Measurements from ENCODE around the gene FN3KRP. TPM values are rescaled to one million over a fixed set of nuclear protein-coding genes. Genes with fewer than 3 reads are reported as not detected.

FN3KRP gene
- total and polyA plus RNA-seq, 3 donors from 2014 or later: 26.9 to 30.2 (median 29.3) TPM

DNA sequence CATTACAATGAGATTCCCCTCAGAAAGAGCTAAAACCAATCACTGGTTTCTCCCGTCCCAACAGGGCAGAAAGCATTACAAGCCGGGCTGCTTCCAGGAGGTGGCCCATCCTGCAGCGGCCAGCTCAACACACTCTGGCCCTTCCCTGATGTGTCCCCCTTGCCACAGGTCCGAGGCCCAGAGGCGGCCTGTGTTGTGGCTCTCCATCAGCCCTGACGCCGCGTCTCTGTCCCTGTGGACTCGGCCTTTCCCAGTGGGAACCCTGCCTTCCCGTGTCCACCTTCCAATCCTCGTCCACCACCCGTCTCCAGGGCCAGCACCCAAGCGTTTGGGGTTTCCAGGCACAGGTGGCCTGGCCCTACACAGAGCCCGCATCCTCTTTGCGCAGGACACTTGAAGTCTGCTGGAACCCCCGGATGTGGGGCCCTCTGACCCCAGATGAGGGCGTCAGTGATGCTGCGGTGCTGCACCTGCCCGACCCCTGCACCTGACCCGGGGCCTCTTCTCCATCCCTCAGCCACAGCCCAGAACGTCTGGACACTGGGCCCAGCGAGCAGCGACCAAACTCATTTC, 39.1 kb upstream of the FN3KRP start:
- no peak for TF ChIP-seq POLR2A (IDR thresholded peaks at IDR 0.05)
- TF ChIP-seq, protein P1, sequence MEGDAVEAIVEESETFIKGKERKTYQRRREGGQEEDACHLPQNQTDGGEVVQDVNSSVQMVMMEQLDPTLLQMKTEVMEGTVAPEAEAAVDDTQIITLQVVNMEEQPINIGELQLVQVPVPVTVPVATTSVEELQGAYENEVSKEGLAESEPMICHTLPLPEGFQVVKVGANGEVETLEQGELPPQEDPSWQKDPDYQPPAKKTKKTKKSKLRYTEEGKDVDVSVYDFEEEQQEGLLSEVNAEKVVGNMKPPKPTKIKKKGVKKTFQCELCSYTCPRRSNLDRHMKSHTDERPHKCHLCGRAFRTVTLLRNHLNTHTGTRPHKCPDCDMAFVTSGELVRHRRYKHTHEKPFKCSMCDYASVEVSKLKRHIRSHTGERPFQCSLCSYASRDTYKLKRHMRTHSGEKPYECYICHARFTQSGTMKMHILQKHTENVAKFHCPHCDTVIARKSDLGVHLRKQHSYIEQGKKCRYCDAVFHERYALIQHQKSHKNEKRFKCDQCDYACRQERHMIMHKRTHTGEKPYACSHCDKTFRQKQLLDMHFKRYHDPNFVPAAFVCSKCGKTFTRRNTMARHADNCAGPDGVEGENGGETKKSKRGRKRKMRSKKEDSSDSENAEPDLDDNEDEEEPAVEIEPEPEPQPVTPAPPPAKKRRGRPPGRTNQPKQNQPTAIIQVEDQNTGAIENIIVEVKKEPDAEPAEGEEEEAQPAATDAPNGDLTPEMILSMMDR (IDR thresholded peaks at IDR 0.05): no peak
- no peak for DNase-seq
- no peaks in the 10 kb centered on the region for H3K9me3 ChIP-seq
- no peak overlapping the region for H3K27ac ChIP-seq
- H3K36me3 ChIP-seq (ENCODE audit: low read depth, missing control alignments): no peaks in the 10 kb centered on the region
- 87 to 90% methylated on average over 23 of the region's 23 CpGs for whole genome bisulfite sequencing, 2 donors
- no peaks in the 10 kb centered on the region for H3K27me3 ChIP-seq
- no peak overlapping the region for H3K4me3 ChIP-seq
- intact Hi-C loops (cut with DNase I; ENCODE audit: low total_unique reads): no loop called here
- H3K4me1 ChIP-seq: no peaks in the 10 kb centered on the region

DNA sequence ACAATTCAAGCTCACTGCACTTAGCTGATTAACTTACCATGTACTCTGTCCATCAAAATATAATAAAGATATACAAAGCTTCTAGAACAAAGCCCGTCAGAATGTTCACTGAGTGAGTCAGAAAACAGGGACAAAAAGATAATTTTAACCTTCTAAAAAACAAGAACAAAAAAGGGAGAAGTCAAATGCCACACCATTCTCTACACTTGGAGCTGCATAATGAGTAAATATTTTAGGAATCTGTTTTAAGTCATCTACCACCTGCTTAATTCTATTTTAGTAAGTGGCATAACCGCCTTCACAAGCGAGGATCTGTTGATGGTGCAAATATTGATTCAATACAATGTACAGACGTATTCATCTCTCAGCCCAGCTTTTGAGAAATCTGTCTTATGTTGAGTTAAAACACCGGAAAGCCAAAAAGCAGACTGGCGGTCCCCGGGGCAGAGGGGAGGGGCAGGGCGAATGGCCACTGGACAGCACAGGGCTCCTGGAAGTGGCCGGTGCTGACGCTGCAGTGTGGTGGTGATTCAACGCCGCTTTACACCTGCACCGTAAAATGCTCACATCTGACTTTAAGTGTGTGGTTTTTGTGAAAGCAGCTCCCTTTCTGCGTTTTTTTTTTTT, 38.1 kb upstream of the FN3KRP start:
- Histone ChIP-seq H3K27me3 (no peaks in the 10 kb centered on the region), H3K27ac (no peak overlapping the region), H3K4me3 (no peak overlapping the region), H3K4me1 (no peaks in the 10 kb centered on the region), H3K9me3 (no peaks in the 10 kb centered on the region), H3K36me3 (ENCODE audit: low read depth, missing control alignments) (no peaks in the 10 kb centered on the region)
- TF ChIP-seq, protein P1 (IDR thresholded peaks at IDR 0.05): no peak
- TF ChIP-seq POLR2A (IDR thresholded peaks at IDR 0.05): no peak
- intact Hi-C loops (cut with DNase I; ENCODE audit: low total_unique reads): no loop called here
- WGBS, 2 donors: 88 to 94% methylated on average over 14 of the region's 14 CpGs
- DNase-seq: no peak

DNA sequence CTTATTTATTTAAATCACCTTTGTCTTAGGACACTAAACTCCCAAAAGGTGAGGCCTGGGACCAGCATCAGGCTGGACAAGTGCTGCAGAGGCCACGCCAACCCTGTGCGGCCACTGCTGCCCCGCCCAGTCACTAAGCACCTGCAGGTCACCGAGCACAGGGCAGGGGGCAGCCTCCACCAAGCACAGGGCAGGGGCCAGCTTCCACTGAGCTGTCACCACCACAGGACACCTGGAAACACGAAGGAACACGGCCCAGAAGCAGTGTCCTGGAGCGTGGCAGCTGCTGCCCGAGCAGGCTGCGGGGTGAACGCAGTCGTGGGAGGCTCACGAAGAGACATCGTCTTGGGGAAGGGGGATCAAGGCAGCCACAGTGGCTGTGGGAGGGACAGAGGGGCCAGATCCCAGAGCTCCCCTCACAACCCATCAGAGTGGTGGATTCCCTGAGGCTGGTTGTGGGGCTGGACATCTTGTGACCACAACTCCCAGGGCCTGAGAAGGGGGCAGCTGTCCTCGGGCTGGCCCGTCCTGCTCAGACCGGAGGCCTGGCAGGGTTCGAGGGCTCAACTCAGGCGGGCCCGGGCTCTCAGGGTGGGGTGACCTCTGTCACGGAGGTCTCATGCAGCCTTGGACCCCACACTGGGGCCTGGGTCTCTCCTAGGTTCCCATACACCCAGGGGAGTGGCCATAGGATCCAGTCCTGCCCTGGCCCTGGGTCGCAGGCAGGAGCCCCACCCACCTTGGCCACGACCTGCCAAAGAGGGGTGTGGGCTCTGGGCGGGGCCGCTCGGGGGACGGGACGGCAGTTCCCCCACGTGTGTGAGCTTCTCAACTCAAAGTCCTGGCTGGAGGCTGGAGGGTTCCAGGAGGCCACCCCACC, 36.7 kb upstream of the FN3KRP start:
- intact Hi-C loops (cut with DNase I; ENCODE audit: low total_unique reads): no loop called here
- 90 to 91% methylated on average over 25 to 26 of the region's 28 CpGs for WGBS, 2 donors
- Histone ChIP-seq H3K27ac (no peak overlapping the region), H3K9me3 (no peaks in the 10 kb centered on the region), H3K4me1 (no peaks in the 10 kb centered on the region), H3K36me3 (ENCODE audit: low read depth, missing control alignments) (no peaks in the 10 kb centered on the region), H3K4me3 (no peak overlapping the region), H3K27me3 (no peaks in the 10 kb centered on the region)
- TF ChIP-seq POLR2A (IDR thresholded peaks at IDR 0.05): no peak
- TF ChIP-seq, protein P1 (IDR thresholded peaks at IDR 0.05): no peak
- no peak for DNase-seq

DNA sequence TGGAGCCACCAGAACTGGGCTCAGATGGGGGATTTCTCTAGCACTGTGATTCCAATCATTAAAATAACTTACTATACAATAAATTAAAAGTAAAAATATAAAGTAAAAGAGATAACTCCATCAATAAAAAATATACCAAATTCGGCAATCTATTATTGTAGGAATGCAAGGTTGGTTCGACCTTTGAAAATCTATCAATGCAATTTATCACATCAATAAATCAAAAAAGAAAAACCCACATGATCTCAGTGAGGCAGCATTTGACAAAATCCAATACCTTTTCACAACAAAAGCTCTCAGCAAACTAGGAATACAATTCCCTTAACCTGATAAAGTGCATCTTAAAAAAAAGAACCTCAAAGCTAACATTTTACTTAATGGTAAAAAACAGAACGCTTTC, 35.0 kb upstream of the FN3KRP start:
- H3K27ac ChIP-seq: no peak overlapping the region
- H3K9me3 ChIP-seq: no peaks in the 10 kb centered on the region
- H3K4me1 ChIP-seq: no peaks in the 10 kb centered on the region
- no peak overlapping the region for H3K4me3 ChIP-seq
- 98 to 99% methylated on average over 3 of the region's 3 CpGs for WGBS, 2 donors
- no peaks in the 10 kb centered on the region for H3K27me3 ChIP-seq
- no peak for DNase-seq
- no peaks in the 10 kb centered on the region for H3K36me3 ChIP-seq (ENCODE audit: low read depth, missing control alignments)
- intact Hi-C loops (cut with DNase I; ENCODE audit: low total_unique reads): no loop called here
- no peak for TF ChIP-seq POLR2A (IDR thresholded peaks at IDR 0.05)
- TF ChIP-seq, protein P1 (IDR thresholded peaks at IDR 0.05): no peak

Measured in testis (tissue), 3 donors.